GM21367 (cell line): ENCODE data around the gene RASA2.

ENCODE experiments used
- ATAC-seq: cut with Tn5 transposase; IDR thresholded peaks from one replicate; pipeline ENCODE4 v1.9.1; 2021; ENCODE audit not compliant: unreplicated experiment

RASA2 gene, protein sequence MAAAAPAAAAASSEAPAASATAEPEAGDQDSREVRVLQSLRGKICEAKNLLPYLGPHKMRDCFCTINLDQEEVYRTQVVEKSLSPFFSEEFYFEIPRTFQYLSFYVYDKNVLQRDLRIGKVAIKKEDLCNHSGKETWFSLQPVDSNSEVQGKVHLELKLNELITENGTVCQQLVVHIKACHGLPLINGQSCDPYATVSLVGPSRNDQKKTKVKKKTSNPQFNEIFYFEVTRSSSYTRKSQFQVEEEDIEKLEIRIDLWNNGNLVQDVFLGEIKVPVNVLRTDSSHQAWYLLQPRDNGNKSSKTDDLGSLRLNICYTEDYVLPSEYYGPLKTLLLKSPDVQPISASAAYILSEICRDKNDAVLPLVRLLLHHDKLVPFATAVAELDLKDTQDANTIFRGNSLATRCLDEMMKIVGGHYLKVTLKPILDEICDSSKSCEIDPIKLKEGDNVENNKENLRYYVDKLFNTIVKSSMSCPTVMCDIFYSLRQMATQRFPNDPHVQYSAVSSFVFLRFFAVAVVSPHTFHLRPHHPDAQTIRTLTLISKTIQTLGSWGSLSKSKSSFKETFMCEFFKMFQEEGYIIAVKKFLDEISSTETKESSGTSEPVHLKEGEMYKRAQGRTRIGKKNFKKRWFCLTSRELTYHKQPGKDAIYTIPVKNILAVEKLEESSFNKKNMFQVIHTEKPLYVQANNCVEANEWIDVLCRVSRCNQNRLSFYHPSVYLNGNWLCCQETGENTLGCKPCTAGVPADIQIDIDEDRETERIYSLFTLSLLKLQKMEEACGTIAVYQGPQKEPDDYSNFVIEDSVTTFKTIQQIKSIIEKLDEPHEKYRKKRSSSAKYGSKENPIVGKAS

DNA sequence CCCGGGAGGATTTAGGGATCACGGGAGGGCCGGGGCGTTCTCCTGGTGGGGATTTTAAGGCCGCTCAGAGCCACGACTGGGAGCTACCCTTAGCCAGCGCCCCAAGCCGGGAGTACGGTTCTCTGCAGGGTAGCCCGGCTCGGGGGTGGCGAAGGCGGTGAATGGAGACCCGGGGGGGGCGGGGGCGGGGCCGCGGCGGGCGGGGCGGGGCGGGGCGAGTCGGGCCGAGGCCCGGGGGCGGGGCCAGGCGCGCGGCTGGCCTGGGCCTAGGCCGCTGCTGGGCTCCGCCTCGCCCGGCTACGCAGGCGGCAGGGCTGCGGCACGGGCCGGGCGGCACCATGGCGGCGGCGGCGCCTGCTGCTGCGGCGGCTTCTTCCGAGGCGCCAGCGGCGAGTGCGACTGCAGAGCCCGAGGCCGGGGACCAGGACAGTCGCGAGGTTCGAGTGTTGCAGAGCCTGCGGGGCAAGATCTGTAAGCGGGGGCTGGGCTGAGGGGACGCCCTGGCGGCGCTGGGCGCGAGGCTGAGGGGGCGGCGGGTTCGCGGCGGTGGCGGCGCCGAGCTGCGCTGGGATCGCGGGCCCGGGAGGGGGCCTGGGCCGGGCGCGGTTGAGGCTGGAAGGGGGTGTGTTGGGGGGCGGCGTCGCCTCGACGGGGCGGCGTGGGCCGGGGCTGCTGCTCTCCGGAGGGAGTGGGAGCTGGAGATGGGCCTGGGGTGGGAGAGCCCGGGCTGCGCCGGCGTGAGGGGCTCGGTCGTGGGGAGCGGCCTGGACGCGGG, at the start of gene RASA2:
TSS of gene RASA2 (plus strand) at position 282 of the 775 bp plus-strand sequence. CDS start at position 339, 57 bp downstream.
- peak; percentile 58 for ATAC-seq

DNA sequence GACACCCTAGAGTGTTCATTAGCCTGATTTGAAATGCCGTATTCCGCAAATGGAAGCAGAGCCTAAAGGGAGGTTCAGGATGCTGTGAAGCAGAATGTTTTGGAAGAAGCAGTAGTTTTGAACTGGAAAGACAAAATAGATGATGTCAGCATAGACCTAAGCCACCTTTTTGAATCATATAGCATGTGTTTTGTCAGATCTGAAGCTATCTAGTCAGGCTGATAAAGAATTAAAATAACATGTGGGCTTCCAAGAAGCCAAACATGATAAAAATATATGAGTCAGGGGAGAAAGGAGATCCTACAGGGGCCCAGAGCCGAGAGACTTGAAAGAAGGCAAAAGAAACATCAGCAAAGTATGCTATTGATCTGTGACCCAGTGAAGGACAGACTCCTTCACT, 47.2 kb upstream of the RASA2 start:
- no peak for ATAC-seq

DNA sequence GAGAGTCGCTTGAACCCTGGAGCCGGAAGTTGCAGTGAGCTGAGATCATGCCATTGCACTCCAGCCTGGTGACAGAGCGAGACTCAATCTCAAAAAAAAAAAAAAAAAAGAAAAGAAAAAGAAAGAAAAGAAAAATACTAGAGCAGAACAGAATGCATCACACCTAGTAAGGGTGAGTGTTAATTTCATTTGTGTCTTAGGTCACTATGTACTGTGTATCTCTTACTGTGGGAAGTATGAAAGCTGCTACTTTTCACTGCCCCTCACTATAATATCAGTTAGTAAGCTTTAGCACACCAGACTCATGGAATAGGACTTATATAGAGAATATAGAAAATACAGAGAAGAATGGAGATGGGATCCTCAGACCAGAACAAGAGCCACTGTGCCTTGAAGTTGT, 45.9 kb upstream of the RASA2 start:
- ATAC-seq, result peak; percentile 10

DNA sequence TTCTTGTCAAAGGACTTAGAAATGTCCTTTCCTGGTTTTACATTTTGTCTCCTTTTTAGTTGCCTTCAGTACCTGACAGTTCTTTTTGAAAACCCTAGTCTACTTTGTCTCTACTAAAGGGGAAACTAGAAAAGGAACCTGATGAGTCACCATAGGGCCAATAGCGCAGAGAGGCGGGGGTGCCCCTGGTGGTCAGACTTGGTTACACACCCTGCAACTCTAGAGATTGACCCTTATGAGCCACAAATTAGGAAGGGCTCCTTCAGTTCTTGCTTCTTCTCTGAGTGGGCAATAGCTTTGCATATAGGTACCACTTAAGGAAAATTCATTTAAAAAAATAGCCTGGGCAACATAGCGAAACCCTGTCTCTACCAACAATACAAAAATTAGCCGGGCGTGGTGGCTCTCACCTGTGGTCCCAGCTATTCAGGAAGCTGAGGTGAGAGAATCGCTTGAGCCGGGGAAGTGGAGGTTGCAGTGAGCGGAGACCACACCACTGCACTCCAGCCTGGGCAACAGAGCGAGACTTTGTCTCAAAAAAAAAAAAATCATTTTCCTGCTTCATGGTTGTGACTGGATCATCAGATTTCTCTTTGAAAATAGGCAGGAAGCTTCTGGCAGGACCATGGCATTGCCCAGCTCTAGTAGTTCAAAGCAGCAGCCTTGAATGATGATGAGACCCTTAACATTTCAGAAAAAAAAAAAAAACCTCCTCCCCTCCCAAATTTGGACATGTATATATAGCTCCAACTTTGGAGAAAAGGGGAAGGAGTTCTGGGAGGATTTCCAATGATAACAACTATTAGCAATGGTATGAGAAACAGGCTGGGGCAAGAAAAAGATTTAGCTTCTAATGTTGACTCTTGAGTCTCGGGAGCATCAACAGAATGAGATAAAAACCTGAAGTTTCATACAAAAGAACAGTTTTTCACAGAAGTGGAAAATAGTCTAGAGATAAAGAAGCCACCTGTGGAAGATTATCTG, 45.2 kb upstream of the RASA2 start:
- peak; percentile 93 for ATAC-seq

DNA sequence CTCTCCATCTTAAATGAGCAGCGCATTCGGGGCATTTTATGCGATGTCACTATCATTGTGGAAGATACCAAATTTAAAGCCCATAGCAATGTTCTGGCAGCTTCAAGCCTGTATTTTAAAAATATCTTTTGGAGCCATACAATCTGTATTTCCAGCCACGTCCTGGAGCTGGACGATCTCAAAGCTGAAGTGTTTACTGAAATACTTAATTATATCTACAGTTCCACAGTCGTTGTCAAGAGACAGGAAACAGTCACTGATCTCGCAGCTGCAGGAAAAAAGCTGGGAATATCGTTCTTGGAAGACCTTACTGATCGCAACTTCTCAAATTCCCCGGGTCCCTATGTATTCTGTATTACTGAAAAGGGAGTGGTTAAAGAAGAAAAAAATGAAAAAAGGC, 44.4 kb upstream of the RASA2 start:
- ATAC-seq, result no peak

DNA sequence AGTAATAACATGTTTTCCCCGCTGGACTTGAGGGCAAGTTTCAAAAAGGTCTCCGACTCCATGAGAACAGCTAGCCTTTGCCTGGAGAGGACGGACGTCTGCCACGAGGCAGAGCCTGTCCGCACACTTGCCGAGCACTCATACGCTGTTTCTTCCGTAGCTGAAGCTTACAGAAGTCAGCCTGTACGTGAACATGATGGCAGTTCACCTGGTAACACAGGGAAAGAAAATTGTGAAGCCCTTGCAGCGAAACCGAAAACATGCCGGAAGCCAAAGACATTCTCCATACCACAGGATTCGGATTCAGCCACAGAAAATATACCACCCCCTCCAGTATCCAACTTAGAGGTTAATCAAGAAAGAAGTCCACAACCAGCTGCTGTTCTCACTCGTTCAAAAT, 43.9 kb upstream of the RASA2 start:
- ATAC-seq, result no peak

DNA sequence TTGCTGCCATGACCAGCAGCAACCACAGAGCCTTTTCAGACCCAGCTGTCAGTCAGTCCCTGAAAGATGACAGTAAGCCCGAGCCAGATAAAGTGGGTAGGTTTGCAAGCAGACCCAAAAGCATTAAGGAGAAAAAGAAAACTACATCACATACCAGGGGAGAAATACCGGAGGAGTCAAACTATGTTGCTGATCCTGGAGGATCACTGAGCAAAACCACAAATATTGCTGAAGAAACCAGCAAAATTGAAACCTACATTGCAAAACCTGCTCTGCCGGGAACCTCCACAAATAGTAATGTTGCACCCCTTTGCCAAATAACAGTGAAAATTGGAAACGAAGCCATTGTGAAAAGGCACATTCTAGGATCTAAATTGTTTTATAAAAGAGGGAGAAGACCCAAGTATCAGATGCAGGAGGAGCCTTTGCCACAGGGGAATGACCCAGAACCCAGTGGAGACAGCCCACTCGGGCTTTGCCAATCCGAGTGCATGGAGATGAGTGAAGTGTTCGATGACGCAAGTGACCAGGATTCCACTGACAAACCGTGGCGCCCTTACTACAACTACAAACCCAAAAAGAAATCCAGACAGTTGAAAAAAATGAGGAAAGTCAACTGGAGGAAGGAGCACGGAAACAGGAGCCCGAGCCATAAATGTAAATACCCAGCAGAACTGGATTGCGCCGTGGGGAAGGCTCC, 42.1 kb upstream of the RASA2 start:
- no peak for ATAC-seq

DNA sequence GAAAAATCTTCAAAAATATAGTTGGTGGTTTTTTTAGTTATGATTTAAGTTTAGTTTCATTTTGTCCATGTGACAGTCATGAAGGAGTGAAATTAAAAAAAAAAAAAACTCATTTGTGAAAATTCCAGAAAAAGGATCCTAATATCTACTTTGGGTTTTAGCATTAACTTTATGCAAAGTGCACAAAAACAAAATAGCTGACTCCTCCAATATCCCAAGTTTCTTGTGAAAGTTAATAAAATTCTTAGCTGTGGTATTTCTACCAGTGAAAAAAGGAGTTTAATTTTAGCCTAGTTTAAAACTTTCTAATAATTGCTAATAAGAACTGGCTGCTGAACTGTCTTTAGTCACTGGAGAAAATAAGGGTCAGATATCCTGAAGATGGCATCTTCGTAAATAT, 40.8 kb upstream of the RASA2 start:
- no peak for ATAC-seq

DNA sequence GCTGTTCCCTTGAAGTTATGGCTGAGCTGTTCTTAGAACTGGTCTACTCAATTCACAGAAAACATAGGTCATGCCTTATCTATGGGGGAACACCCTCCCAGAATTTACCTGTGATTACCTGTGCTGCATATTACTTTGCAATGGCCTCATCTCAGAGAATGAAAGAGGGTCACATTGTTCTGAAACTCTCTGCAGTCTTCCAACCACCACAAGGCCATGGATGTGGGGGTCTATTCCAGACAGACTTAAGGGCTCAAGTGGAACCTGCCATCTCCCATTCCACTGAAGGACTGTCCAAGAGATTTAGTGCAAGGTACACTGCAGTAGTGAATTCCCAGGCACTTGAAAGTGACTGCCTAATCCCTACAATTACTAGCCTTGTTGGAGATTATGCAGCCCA, 40.1 kb upstream of the RASA2 start:
- no peak for ATAC-seq

DNA sequence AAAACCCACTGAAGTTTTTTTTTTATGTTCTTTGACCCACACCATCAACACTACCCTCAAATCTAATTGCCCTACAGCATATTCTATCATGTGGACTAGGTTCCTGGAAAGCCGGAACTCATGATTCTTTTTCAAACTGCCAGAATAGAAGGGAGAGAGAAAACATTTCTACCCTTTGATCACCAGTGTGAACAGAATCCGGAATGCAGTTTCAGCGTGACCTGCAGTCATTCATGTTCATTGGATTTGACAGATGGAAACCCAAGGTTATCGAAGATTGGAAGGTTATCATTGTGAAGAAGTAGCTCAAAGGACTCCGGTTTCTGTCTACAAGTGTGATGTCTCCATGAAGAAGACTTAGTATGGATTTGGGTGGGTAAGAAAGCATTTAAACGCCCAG, 39.4 kb upstream of the RASA2 start:
- no peak for ATAC-seq

DNA sequence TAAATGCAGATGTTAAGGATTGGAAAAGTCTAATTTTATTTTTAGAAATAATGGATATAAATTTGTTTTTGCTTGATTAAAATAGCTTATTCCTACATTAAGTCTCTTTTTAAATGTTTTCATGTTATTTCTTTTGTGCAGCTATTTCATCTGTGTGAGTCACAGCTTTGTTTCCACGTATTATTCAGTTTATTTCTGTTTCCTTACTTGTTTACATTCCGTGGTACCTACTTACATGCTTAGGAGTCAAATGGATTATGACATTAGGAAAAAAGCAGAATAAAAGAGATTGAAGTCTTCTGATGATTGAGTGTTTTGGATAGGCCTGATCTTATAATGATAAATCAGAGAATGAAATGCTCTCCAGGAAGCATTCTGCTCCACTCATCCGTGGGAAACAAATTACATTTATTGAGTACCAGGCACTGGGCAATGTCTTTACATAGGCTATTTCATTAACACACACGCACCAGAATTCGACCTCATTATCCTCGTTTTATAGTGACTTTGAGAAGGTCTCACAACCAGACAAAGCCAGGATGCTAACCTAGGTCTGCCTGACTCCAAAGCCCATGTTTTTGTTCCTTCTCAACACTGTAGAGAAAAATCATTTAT, 38.1 kb upstream of the RASA2 start:
- ATAC-seq, result no peak

DNA sequence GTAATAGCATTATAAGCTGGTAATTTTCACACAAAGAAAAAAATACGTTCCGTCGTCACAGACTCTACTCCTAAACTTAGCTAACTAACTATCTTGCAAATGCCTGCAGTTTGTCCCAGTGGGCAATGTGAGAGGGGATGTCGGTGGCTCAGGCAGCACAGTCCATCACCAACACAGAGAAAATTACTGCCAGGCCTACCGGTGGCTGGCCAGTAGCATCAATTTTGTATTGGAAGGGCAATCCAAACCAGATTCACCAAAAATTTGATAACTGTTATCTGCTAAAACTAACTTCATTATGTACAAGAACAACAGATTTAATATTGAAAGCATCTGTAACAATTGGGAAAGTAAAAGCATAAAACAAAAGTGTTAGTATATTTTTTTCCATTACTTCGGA, 37.4 kb upstream of the RASA2 start:
- ATAC-seq, result no peak

DNA sequence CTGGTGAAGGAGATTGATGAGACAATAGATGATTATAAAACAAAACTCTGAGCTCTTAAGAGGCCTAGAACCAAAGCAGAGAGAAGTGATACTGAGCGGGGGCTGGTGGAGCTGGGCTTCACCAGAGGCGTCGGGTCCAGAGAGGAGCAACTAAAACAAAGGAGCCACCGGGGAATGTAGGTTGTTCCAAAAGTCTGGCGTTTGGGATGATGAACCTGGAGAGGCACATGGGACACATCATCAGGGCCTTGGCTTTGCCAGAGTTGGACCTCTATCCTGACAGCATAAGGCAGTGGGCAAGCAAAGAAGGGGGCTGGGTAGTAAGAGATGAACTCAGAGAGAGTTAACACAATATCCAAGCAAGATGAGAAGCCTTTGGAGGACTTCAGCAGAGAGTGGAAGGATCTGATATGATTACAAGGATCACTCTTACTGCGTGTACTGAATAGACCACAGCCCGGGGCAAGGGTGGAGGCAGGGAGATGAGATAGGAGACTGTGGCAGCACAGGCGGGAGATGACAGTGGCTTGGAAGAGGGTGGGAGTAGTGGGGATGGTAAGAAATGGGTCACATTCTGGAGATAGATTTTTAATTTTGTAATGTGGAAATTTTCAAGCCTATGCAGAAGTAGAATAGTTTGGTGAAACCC, 36.0 kb upstream of the RASA2 start:
- ATAC-seq, result no peak

DNA sequence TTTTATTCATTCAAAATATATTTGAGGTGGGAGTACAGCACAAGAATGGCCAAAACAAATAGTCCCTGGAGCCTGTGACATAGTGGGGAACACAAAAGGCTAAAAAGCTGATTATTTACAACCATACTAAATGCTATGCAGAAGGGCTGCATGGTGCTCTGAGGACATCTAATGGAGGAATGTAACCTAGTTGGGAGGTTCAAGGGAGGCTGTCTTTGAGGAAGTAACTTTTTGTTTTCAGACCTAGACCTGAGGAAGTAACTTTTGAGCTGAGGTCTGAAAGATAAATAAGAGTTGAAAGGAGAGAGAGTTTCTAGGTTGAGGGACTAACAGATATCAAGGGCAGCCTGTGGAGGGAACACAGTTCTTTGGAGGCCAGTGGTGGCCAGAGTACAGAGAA, 34.8 kb upstream of the RASA2 start:
- peak; percentile 77 for ATAC-seq

DNA sequence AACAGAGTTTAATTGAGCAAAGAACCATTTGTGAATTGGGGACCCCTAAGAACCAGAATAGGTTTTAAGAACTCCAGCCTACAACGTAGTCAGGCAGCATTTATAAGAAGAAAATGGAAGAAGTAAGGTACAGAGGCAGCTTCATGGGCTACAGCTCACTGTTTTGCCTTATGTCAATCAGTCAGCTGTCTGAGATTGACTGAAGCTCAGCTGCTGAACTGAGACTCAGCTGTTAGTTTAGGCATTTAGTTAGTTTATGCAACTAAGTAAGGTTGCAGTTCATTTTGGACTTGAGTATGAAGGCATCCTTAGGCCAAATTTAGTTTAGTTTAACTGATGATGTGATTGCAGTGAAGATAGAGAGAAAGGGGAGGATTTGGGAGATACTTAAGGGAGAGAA, 34.1 kb upstream of the RASA2 start:
- ATAC-seq, result no peak

DNA sequence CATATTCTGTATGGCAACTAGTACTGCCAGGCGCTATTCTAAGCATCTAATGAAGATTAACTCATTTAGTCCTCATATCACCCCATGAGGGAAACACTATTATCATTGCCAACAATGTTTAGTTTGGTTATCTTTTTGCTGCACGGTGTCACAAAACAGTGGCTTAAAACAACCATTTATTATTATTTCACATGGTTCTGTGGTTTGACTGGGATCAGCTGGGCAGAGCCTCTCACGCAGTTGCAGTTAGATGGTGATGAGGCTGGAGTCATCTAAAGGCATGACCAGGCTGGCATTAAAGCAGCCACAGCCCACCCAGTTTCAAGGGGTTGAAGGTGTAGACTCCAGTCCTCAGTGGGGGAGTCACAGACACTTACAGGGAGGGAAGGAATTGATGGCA, 32.8 kb upstream of the RASA2 start:
- ATAC-seq, result no peak

DNA sequence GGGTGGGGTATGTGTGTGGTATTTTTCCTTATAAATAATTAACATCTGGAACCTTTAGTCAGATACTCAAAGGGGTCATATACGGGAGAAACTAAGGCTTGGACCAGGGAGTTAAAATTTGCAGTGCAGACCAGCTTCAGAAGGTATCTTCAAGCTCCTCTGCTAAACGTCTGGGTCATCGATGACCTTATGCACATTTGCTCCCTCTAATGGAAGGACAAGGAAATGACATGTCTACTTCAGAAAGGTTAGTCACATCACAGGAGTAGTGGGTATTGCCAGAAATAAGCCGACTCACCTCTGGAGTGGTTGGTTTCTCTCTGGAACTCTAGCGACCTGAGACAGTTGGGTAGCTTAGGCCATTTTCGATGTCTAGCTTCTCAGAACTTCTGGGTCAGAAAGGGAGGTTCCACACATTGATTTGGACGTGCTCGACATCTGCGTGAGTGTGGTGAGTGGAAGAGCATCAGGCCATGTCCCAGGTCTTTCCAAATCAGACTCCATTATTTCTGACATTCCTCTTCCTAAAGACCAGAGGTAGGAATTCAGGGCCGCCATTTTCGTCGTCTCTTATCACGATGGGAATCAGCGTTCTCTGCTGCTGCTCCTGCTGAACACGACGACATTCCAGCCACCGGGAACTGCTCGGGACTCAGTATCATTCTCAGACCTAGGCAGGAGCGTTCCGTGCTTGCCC, 31.8 kb upstream of the RASA2 start:
- ATAC-seq, result peak; percentile 40
